ENCODE results near the gene TMEM38B.

DNA sequence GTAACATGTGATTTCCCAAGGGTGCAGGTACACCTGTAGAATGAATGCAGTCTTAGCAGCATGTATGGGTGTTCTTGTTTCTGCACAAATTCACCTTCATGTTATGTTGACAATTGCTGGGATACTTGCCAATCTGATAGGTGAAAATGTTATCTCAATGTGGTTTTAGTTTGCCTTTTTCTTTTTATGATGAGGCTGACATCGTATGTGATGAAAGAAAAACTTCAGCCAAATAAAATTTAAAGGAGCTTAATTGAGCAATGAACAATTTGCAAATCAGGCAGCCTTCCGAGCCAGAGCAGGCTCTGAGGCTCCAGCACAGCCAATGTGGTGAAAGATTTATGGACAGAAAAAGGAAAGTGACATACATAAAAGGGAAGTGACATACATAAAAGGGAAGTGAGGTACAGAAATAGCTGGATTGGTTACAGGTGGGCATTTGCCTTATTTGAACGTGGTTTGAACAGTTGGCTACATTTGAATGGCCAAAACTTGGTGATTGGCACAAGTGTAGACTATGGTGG lies 21.6 kb upstream of the TMEM38B start:
- TF ChIP-seq, protein P1, sequence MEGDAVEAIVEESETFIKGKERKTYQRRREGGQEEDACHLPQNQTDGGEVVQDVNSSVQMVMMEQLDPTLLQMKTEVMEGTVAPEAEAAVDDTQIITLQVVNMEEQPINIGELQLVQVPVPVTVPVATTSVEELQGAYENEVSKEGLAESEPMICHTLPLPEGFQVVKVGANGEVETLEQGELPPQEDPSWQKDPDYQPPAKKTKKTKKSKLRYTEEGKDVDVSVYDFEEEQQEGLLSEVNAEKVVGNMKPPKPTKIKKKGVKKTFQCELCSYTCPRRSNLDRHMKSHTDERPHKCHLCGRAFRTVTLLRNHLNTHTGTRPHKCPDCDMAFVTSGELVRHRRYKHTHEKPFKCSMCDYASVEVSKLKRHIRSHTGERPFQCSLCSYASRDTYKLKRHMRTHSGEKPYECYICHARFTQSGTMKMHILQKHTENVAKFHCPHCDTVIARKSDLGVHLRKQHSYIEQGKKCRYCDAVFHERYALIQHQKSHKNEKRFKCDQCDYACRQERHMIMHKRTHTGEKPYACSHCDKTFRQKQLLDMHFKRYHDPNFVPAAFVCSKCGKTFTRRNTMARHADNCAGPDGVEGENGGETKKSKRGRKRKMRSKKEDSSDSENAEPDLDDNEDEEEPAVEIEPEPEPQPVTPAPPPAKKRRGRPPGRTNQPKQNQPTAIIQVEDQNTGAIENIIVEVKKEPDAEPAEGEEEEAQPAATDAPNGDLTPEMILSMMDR (conservative IDR thresholded peaks at IDR 0.05) = no peak
- TF ChIP-seq EZH2 (IDR thresholded peaks at IDR 0.05; ENCODE audit: low read depth) = no peak

All from PC-9 (cell line).